GM19240 (cell line): ENCODE measurements around the gene BLTP3B.

Experiments used
- DNase-seq: peaks from one replicate; pipeline ENCODE4 v3.0.0; 2011; ENCODE audit warnings: low spot score; ENCODE audit not compliant: insufficient read length

The BLTP3B gene

DNA sequence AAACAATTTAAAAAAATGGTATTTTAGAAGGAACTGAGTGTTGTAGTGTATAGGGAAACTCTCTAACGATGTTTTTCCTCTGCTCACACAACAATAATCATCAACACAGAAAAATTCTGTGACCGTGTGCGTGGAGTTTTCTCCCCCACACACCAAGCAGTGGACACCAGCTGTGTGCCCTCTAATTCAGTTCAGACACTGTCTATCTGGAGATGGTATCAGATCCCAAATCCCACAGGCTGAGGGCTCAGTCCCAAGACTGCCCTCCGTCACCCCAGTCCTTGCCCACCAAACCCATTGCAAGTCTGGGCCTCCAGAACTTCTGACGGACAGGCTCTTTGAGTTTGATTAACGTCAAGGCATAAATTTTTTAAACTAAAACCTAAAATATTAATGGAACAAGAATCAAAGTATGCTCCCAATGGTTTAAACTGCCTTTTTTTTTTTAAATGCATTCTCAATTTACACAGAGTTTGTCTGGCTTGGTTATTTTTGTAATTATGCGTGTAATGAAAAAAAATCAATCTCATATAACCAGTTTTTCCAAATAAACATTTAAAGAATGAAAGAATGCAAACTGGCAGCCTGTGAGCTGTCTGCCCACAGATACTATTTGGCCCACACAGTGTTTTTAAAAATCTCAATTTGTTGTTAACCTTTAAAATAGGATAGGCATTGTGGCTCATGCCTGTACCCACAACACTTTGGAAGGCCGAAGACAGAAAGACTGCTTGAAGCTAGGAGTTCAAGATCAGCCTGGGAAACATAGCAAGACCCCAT lies 19.2 kb downstream of the BLTP3B start:
- no peak for DNase-seq

DNA sequence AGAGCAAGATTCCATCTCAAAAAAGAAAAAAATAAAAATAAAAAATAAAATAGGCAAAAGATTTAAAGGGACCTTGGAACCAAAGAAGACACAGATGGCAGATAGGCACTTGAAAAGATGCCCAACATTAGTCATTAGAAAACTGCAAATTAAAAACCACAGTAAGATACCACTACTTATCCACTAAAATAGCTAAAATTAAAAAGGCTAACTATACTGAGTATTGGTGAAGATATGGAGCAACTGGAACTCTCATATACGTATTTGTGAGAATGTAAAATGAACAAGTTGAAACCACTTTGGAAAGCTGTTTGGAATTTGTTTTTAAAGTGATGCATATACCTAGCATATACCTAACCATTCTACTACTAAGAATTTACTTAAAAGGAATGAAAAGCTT lies 22.3 kb downstream of the BLTP3B start:
- DNase-seq: no peak

DNA sequence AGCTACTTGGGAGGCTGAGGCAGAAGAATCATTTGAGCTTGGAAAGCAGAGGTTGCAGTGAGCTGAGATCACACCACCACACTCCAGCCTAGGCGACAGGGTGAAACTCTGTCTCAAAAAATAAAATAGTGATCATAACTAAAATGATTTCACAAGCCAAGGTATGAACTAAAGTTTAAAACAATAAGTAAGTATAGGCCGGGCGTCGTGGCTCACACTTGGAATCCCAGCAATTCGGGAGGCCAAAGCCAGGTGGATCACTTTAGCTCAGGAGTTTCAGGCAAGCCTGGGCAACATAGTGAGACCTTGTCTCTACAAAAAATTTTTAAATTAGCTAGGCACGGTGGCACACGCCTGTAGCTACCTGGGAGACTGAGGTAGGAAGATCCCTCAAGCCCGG lies 27.4 kb downstream of the BLTP3B start:
- DNase-seq: no peak

DNA sequence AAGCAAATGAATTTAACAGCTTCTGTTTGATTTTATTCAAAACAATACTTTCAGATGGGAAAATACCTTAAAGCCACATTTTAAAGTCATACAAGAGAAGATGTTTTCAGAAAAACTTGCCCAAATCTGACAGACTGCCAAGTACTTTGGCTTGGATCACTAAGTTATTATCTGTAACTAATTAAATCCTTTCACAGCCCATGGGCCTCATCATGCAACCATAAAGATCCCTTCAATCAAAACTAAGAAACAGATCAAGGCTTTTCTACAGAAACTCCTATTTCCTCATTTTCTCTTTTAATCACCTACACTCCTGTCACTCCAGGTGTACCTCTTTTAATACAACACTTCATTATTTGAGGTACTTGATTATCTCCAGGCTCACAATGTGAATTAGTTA lies 28.1 kb downstream of the BLTP3B start:
- no peak for DNase-seq

DNA sequence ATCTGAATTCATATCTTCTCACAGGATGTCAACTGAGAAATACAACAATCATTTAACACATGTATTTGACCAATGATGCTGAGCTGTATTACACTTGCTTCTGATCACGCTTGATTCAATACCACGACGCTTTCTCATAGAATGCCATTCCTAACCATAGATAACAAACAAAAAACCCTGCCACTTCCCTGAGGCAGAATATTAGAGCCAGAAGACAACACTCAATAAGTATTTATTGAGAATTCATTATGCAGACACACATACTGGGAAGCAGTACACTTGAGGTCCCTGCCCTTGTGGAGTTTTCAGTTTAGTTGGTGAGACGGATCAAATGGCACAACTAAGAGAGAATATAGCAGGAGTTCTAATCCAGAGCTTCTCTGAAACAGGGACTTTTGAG lies 32.4 kb downstream of the BLTP3B start:
- DNase-seq: no peak

DNA sequence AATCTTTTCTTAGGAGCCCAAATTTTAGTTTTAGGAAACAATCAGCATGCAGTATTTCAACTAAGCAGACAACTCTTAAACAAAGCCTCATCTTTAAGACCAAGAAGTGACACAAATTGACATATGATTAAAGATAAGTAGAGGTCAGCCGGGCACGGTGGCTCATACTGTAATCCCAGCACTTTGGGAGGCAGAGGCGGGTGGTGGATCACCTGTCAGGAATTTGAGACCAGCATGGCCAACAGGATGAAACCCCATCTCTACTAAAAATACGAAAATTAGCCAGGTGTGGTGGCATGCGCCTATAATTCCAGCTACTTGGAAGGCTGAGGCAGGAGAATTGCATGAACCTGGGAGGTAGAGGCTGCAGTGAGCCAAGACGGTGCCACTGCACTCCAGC lies 35.8 kb downstream of the BLTP3B start:
- DNase-seq: no peak

DNA sequence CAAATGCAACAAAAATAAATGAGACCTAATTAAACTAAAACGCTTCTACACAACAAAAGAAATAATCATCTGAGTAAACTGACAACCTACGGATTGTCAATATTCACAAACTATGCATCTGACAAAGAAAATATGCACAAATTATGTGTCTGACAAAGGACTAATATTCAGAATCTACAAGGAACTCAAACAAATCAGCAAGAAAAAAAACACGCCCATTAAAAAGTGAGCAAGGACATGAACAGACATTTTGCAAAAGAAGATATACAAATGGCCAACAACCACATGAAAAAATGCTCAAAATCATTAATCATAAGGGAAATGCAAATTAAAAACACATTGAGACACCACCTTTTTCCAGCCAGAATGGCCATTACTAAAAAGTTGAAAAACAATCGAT lies 37.0 kb downstream of the BLTP3B start:
- no peak for DNase-seq

DNA sequence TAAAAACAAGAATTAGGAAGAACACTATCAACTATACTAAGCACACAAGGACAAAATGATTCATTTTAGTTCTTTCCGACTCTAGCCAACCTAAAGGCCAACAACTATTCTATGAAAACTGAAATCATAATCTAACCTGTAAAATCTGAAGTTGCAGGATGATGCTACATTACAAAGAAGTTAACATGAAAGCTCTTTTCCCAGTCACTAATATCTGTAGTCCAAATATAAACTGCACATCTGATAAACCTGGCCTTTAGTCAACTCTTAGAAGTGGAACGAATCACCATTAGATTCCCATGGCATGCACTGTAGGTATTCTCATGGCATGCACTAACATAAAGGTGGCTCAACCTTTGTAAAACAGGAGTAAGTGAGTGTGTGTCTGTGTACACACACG lies 41.7 kb downstream of the BLTP3B start:
- no peak for DNase-seq
